K562 (cell line): ENCODE data around the gene LAMA3. TPM values are rescaled to one million over a fixed set of nuclear protein-coding genes. Genes with fewer than 3 reads are reported as not detected.

Experiments used
- ATAC-seq: fragments of 200-7000 bp; cut with Tn5 transposase; 3 replicates; pipeline ENCODE4 v1.9.1; 2020; ENCODE audit warnings: moderate library complexity
- BruUV-seq: library from RNA; stranded (reverse); fragments of 400-500 nt; replicated peaks from 2 replicates; lab custom pipeline; 2021; lab: Mats Ljungman, UMichigan
- CTCF ChIA-PET: fragments of 300-600 bp; formaldehyde crosslinking; extraction: SDS; loops from one replicate; lab custom pipeline; 2021; ENCODE audit warnings: low intra/inter-chr PET ratio; lab: Yijun Ruan, JAX
- POLR2A ChIA-PET: fragments of 300-600, 350-650 bp; sonication (Branson Sonifier 250); formaldehyde crosslinking; extraction: SDS; loops from one replicate; lab custom pipeline; 2021; ENCODE audit warnings: antibody characterized with exemption, inconsistent platforms; lab: Yijun Ruan, JAX
- DNase-seq, 4 experiments: peaks; one replicate each; pipeline versions ENCODE4 v3.0.0 to v3.0.0-alpha.2; 2011 to 2018; ENCODE audit warnings: low spot score in 3 of 4, mixed read lengths in 3 of 4; ENCODE audit errors: extremely low read depth in 1 of 4
- FAIRE-seq: peaks from 2 replicates; lab custom pipeline; 2011; peaks lifted over from hg19 to GRCh38; lab: Jason Lieb, UNC
- H2AFZ ChIP-seq: 2 replicates; pipeline ENCODE4 v1.6.0; 2011; ENCODE audit warnings: low read depth, low read length, control low read depth, inconsistent platforms
- H3K27ac ChIP-seq: fragments of 200-600 bp; 3 replicates; pipeline ENCODE4 v1.8.0; 2011; ENCODE audit warnings: low read depth, mild to moderate bottlenecking, control low read depth, inconsistent platforms, low read length, moderate library complexity, mixed read lengths; ENCODE audit errors: extremely low read depth
- H3K27me3 ChIP-seq, 2 experiments: fragments of 300-600 bp in 1 of 2; 2 replicates in 1 of 2; 3 replicates in 1 of 2; pipeline versions ENCODE4 v1.6.0 to v1.8.0; 2011; ENCODE audit warnings: inconsistent platforms in 2 of 2, low read length in 2 of 2, mild to moderate bottlenecking in 1 of 2, mixed read lengths in 1 of 2, moderate library complexity in 1 of 2; ENCODE audit not compliant: control insufficient read depth in 2 of 2, insufficient read depth in 2 of 2
- H3K36me3 ChIP-seq: fragments of 300-600 bp; 3 replicates; pipeline ENCODE4 v1.8.0; 2011; ENCODE audit warnings: mild to moderate bottlenecking, low read length, inconsistent platforms; ENCODE audit not compliant: control insufficient read depth, insufficient read depth
- H3K4me1 ChIP-seq, 2 experiments: fragments of 200-600 bp in 1 of 2; replicated peaks in 1 of 2; 2 replicates in 1 of 2; 3 replicates in 1 of 2; pipeline versions ENCODE4 v1.5.1 to v1.8.0; 2011; ENCODE audit warnings: inconsistent platforms in 2 of 2, low read length in 2 of 2, mild to moderate bottlenecking in 1 of 2, mixed read lengths in 1 of 2, moderate library complexity in 1 of 2; ENCODE audit not compliant: control insufficient read depth in 2 of 2, insufficient read depth in 2 of 2
- H3K4me2 ChIP-seq: 2 replicates; pipeline ENCODE4 v1.6.1; 2011; ENCODE audit warnings: low read length, control low read depth, inconsistent platforms, mixed read lengths; ENCODE audit not compliant: insufficient read depth
- H3K4me3 ChIP-seq: fragments of 200-600 bp; sonication (generic), shearing (Covaris generic); 2 replicates; pipeline ENCODE4 v1.5.1; 2016; ENCODE audit warnings: control low read depth, inconsistent platforms
- H3K79me2 ChIP-seq: fragments of 200-600 bp; 3 replicates; pipeline ENCODE4 v1.8.0; 2011; ENCODE audit warnings: low read length, inconsistent platforms; ENCODE audit not compliant: control insufficient read depth, insufficient read depth
- H3K9ac ChIP-seq, 2 experiments: 2 replicates each; pipeline versions ENCODE4 v1.6.0 to v1.6.1; 2011; ENCODE audit warnings: low read depth in 2 of 2, low read length in 2 of 2, control low read depth in 1 of 2, inconsistent platforms in 1 of 2, mild to moderate bottlenecking in 1 of 2, mixed read lengths in 1 of 2; ENCODE audit not compliant: insufficient read depth in 1 of 2
- H3K9me1 ChIP-seq: one replicate; pipeline ENCODE4 v1.6.0; 2011; ENCODE audit warnings: inconsistent platforms, mild to moderate bottlenecking, low read length, moderate library complexity; ENCODE audit not compliant: control insufficient read depth, insufficient read depth
- H3K9me3 ChIP-seq: replicated peaks from 2 replicates; pipeline ENCODE4 v1.5.1; 2011; ENCODE audit warnings: low read depth, low read length, inconsistent platforms; ENCODE audit not compliant: control insufficient read depth, insufficient read depth
- H4K20me1 ChIP-seq: replicated peaks from 2 replicates; pipeline ENCODE4 v1.6.1; 2011; ENCODE audit warnings: low read length, inconsistent platforms, mixed read lengths; ENCODE audit not compliant: control insufficient read depth, insufficient read depth
- CBFA2T2 ChIP-seq: fragments of 450-650 bp; conservative IDR thresholded peaks from 2 replicates; pipeline ENCODE4 v1.6.1; 2017; ENCODE audit warnings: mild to moderate bottlenecking
- MEIS2 ChIP-seq: fragments of 450-650 bp; IDR thresholded peaks from 2 replicates; pipeline ENCODE4 v1.6.1; 2014; ENCODE audit warnings: mild to moderate bottlenecking; ENCODE audit not compliant: partially characterized antibody
- RCOR1 ChIP-seq, 2 experiments: IDR thresholded peaks; 2 replicates each; pipeline ENCODE4 v1.6.1; 2012; ENCODE audit warnings: low read depth in 2 of 2, low read length in 2 of 2, borderline replicate concordance in 1 of 2, improper control_type of control experiment in 1 of 2
- RUNX1 ChIP-seq: sonication (generic); IDR thresholded peaks from 2 replicates; pipeline ENCODE4 v1.6.1; 2016; ENCODE audit warnings: antibody characterized with exemption, low read depth
- SETDB1 ChIP-seq: IDR thresholded peaks from one replicate; pipeline ENCODE4 v1.6.1; 2012; ENCODE audit warnings: low read length, control low read depth, inconsistent platforms
- SPI1 ChIP-seq: IDR thresholded peaks from 2 replicates; pipeline ENCODE4 v1.6.1; 2011; ENCODE audit warnings: low read depth, low read length, control low read depth, borderline replicate concordance
- WGBS: fragments of 100-300 bp; shearing (Covaris generic); methylation state at CpG from one replicate; pipeline ENCODE4 v1.1.6; 2016; ENCODE audit warnings: low coverage, mixed read lengths; ENCODE audit not compliant: insufficient coverage; ENCODE audit errors: missing lambda C conversion rate; 5-methylcytosine and 5-hydroxymethylcytosine counted together
- in situ Hi-C: fragments of 300-500 bp; cut with MboI; formaldehyde crosslinking; loops from 4 replicates; pipeline ENCODE4 v1.15.0; 2018; ENCODE audit warnings: inconsistent platforms, mixed read lengths
- intact Hi-C: fragments of 100-400 bp; cut with micrococcal nuclease; formaldehyde crosslinking; loops from 2 replicates; pipeline ENCODE4 v1.14.2; 2022
- polyA plus RNA-seq, 8 experiments: library from polyadenylated mRNA; depleted of rRNA in 4 of 8; stranded (reverse) in 5 of 8; unstranded in 3 of 8; fragments of >200 nt; fragmentation: Nextera tagmentation in 2 of 8; fragmentation: Illumina TruSeq in 1 of 8; extraction: Ambion mirVana in 2 of 8; extraction: Trizol in 1 of 8; gene quantifications; 2 replicates each; pipeline versions ENCODE4 v1.2.1 to v1.2.3, GENCODE V29; 2011 to 2014; ENCODE audit warnings: inconsistent platforms in 1 of 8, missing spikeins in 1 of 8
- total RNA-seq, 7 experiments: library from RNA; depleted of rRNA in 6 of 7; stranded (reverse); fragments of >200 nt in 6 of 7; fragmentation: Illumina TruSeq in 2 of 7; extraction: Trizol in 2 of 7; gene quantifications; 2 replicates each; pipeline versions ENCODE4 v1.2.1 to v1.2.3, GENCODE V29; 2011 to 2021; ENCODE audit warnings: low replicate concordance in 1 of 7

LAMA3 gene
- total and polyA plus RNA-seq, 9 of the 15 experiments (the other 6 are each of a cell fraction or from before 2014, with no cell fraction given): 0.07 TPM; not detected in 8

DNA sequence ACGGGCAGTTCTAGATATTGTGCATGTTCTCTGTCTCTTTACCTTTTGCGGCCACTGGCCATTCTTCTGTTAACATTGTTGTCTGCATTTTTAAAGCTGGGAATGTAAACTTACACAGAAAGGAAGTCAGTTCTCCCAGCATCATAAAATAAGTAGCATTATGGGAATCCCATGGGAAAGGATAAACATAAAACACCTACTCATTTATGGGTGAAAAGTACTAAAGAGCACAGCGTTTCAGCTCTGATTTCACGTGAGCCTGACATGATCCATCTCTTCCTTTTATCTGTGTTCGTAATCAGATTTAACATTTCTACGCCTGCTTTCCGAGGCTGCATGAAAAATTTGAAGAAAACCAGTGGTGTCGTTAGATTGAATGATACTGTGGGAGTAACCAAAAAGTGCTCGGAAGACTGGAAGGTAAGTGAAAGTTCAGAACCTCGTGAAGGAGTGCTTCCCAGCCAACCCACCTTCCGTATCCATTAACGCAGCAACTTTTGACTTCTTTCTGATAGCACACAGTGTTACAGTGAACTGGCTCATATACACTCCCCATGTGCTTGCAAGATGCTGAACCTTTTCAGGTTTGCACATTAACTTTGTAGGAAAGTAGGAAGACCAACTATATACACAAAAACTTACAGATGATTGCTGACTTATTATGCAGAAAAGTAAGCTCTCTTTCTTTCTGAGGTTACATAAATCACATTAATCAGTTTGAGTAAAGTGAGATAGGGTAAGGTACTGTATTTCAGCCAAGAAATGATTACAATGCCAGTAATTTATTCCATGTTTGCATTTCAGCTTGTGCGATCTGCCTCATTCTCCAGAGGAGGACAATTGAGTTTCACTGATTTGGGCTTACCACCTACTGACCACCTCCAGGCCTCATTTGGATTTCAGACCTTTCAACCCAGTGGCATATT, 238.8 kb downstream of the LAMA3 start:
- under 1% methylated on average over 13 of the region's 13 CpGs for whole genome bisulfite sequencing
- H3K4me3 ChIP-seq: no peak overlapping the region
- POLR2A ChIA-PET: interaction anchor here (0.6 to 1.5 kb wide), 2 partner anchors 114 to 650 kb away, joined by 3 to 4 read pairs; no protein-coding TSS in a partner anchor
- H3K27ac ChIP-seq: no peak overlapping the region
- no peak overlapping the region for H3K4me2 ChIP-seq
- H3K9ac ChIP-seq: no peak overlapping the region
- no peaks in the 10 kb centered on the region for H3K9me1 ChIP-seq
- no peak for FAIRE-seq
- H2AFZ ChIP-seq: no peak overlapping the region
- H3K36me3 ChIP-seq: no peaks in the 10 kb centered on the region
- H3K27me3 ChIP-seq: no peaks in the 10 kb centered on the region; a peak in 2 of 5 replicates
- no TSS peak for BruUV-seq
- intact Hi-C loops: no loop called here
- H3K4me1 ChIP-seq: no peaks in the 10 kb centered on the region
- ATAC-seq: no peak
- in situ Hi-C loops: no loop called here
- no peak for DNase-seq
- no peaks in the 10 kb centered on the region for H3K79me2 ChIP-seq
- no peak for TF ChIP-seq RCOR1 (IDR thresholded peaks at IDR 0.05; ENCODE audit: borderline replicate concordance in 1 of 2, low read depth in 2 of 2, low read length in 2 of 2)
- no peak for TF ChIP-seq RUNX1
- no peak for TF ChIP-seq SPI1
- TF ChIP-seq SETDB1: no peak
- no peak for TF ChIP-seq MEIS2
- no peak for TF ChIP-seq CBFA2T2
- H4K20me1 ChIP-seq: no peaks in the 10 kb centered on the region
- CTCF ChIA-PET: no interaction called here
- no peaks in the 10 kb centered on the region for H3K9me3 ChIP-seq
